CD14-positive monocyte (primary cell): ENCODE measurements around the gene TMEM18. TPM values are rescaled to one million over a fixed set of nuclear protein-coding genes. Genes with fewer than 3 reads are reported as not detected.
"Not testable (repeated sequence)": the region's sequence is repeated elsewhere in the genome, so short reads cannot be mapped to it uniquely, and the experiment has no call there.

Experiments used
- DNase-seq, 3 donors: peaks; one replicate each; pipeline ENCODE4 v3.0.0-alpha.2; 2011 to 2022
- H2AFZ ChIP-seq: 2 replicates; pipeline ENCODE4 v1.6.0; 2012; ENCODE audit warnings: mild to moderate bottlenecking, low read depth, low read length, inconsistent platforms; ENCODE audit not compliant: insufficient read depth, poor library complexity, severe bottlenecking
- H3K27ac ChIP-seq, 2 donors: 1 replicate in 1 of 2; 2 replicates in 1 of 2; pipeline ENCODE4 v1.5.1; 2012 to 2013; ENCODE audit warnings: low read length in 2 of 2, control low read depth in 1 of 2, inconsistent platforms in 1 of 2, low read depth in 1 of 2, mild to moderate bottlenecking in 1 of 2
- H3K27me3 ChIP-seq, 2 donors: one replicate each; pipeline versions ENCODE4 v1.6.0 to v1.6.1; 2011 to 2013; ENCODE audit warnings: low read length in 2 of 2; ENCODE audit not compliant: control insufficient read depth in 2 of 2, insufficient read depth in 2 of 2
- H3K36me3 ChIP-seq, 2 donors: replicated peaks in 1 of 2; 1 replicate in 1 of 2; 2 replicates in 1 of 2; pipeline versions ENCODE4 v1.5.1 to v1.6.1; 2012 to 2013; ENCODE audit warnings: low read length in 2 of 2, control low read depth in 1 of 2, inconsistent platforms in 1 of 2, mild to moderate bottlenecking in 1 of 2; ENCODE audit not compliant: insufficient read depth in 2 of 2, control insufficient read depth in 1 of 2
- H3K4me1 ChIP-seq, 2 donors: 1 replicate in 1 of 2; 2 replicates in 1 of 2; pipeline versions ENCODE4 v1.5.1 to v1.6.1; 2012 to 2013; ENCODE audit warnings: low read length in 2 of 2, control low read depth in 1 of 2, inconsistent platforms in 1 of 2, mild to moderate bottlenecking in 1 of 2, moderate library complexity in 1 of 2; ENCODE audit not compliant: insufficient read depth in 2 of 2, control insufficient read depth in 1 of 2
- H3K4me2 ChIP-seq: replicated peaks from 2 replicates; pipeline ENCODE3; 2012; ENCODE audit warnings: low read length, moderate library complexity, mild to moderate bottlenecking; ENCODE audit not compliant: poor library complexity, severe bottlenecking; ENCODE audit errors: extremely low read depth
- H3K4me3 ChIP-seq, 3 experiments: fragments of 200-600 bp in 1 of 3; sonication (generic) in 1 of 3; replicated peaks in 1 of 3; 1 replicate in 2 of 3; 2 replicates in 1 of 3; pipeline ENCODE4 v1.5.1; 2011 to 2013; ENCODE audit warnings: low read length in 3 of 3, mild to moderate bottlenecking in 3 of 3, control low read depth in 2 of 3, low read depth in 2 of 3, inconsistent platforms in 1 of 3, moderate library complexity in 1 of 3
- H3K79me2 ChIP-seq: 2 replicates; pipeline ENCODE4 v1.6.0; 2012; ENCODE audit warnings: mild to moderate bottlenecking, control low read depth, inconsistent platforms, low read length, moderate library complexity; ENCODE audit not compliant: insufficient read depth
- H3K9ac ChIP-seq: 2 replicates; pipeline ENCODE4 v1.6.0; 2017; ENCODE audit warnings: low read length, mild to moderate bottlenecking; ENCODE audit not compliant: insufficient read depth, poor library complexity, severe bottlenecking
- H3K9me3 ChIP-seq, 2 donors: replicated peaks in 1 of 2; 1 replicate in 1 of 2; 2 replicates in 1 of 2; pipeline versions ENCODE4 v1.5.1 to v1.6.1; 2012 to 2013; ENCODE audit warnings: low read length in 2 of 2, control low read depth in 1 of 2; ENCODE audit not compliant: control insufficient read depth in 1 of 2, insufficient read depth in 1 of 2
- H4K20me1 ChIP-seq: 2 replicates; pipeline ENCODE4 v1.6.0; 2012; ENCODE audit warnings: mild to moderate bottlenecking, low read length, control low read depth, moderate library complexity; ENCODE audit not compliant: insufficient read depth
- H3K27ac Mint-ChIP-seq, 7 donors: one replicate each; pipeline ENCODE4 v1.8.0; 2020; ENCODE audit warnings: mild to moderate bottlenecking in 7 of 7, mixed read lengths in 7 of 7, moderate library complexity in 6 of 7, inconsistent platforms in 2 of 7
- H3K27me3 Mint-ChIP-seq, 3 donors: one replicate each; pipeline ENCODE4 v1.8.0; 2021 to 2022; ENCODE audit warnings: low read depth in 3 of 3, mild to moderate bottlenecking in 3 of 3, mixed read lengths in 3 of 3, moderate library complexity in 3 of 3, inconsistent platforms in 1 of 3
- H3K36me3 Mint-ChIP-seq, 2 donors: one replicate each; pipeline ENCODE4 v1.8.0; 2020; ENCODE audit warnings: mixed read lengths in 2 of 2, inconsistent platforms in 1 of 2, mild to moderate bottlenecking in 1 of 2
- H3K4me1 Mint-ChIP-seq: one replicate; pipeline ENCODE4 v1.8.0; 2020; ENCODE audit warnings: mild to moderate bottlenecking, mixed read lengths
- H3K4me3 Mint-ChIP-seq, 2 donors: one replicate each; pipeline ENCODE4 v1.8.0; 2020; ENCODE audit warnings: mild to moderate bottlenecking in 2 of 2, mixed read lengths in 2 of 2, moderate library complexity in 1 of 2
- H3K9me3 Mint-ChIP-seq, 7 donors: one replicate each; pipeline ENCODE4 v1.8.0; 2020 to 2022; ENCODE audit warnings: mixed read lengths in 7 of 7, mild to moderate bottlenecking in 6 of 7, moderate library complexity in 6 of 7, inconsistent platforms in 2 of 7
- WGBS: methylation state at CpG from one replicate; pipeline ENCODE4 v1.1.5; 2013; ENCODE audit warnings: missing lambda C conversion rate; ENCODE audit not compliant: insufficient coverage; 5-methylcytosine and 5-hydroxymethylcytosine counted together
- intact Hi-C, 2 donors: fragments of 100-400 bp; cut with micrococcal nuclease; formaldehyde crosslinking; loops; one replicate each; pipeline versions ENCODE4 v1.15.0 to v1.15.1; 2023
- polyA plus RNA-seq, 3 donors: library from polyadenylated mRNA; depleted of rRNA in 1 of 3; unstranded in 2 of 3; stranded (reverse) in 1 of 3; fragments of 300-500 nt in 2 of 3; fragments of >200 nt in 1 of 3; fragmentation: Illumina TruSeq in 2 of 3; gene quantifications; 1 replicate in 2 of 3; 2 replicates in 1 of 3; pipeline ENCODE4 v1.2.3, GENCODE V29; 2012 to 2021
- TF ChIP-seq, protein P1 (sequence below): fragments of 200-600 bp; IDR thresholded peaks from one replicate; pipeline ENCODE4 v1.8.0; 2022; ENCODE audit warnings: antibody characterized with exemption, mild to moderate bottlenecking

TMEM18 gene
- polyA plus RNA-seq, 3 donors: 9.3 to 23.5 (median 21.8) TPM

DNA sequence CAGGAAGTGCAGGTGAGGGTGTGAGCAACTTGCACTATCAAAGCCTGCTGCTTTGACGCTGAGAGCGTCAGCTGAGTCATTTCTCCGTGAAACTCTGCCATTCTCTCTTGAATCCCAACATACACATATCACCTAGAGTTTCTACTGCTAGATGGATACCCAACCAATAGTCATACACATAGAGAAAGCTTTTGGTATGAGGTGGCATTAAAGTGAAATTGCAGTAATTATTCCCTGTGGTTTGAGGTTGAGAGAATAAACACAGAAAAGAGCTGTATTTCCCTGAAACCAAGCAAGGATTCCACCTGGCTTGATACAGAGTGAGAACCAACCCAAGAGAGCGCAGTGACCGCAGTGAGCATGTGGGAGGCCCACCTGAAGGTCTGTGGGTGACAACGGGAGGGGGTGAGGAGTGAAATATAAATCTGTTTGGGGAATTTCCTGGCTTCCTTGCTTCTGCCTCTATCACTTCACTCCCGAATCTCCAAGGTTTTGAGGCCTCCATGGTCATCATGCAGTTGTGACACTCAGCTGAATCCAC, 28.8 kb upstream of the TMEM18 start:
- H3K36me3 ChIP-seq: no peaks in the 10 kb centered on the region
- H3K36me3 Mint-ChIP-seq: no peaks in the 10 kb centered on the region
- H3K4me3 ChIP-seq: no peak overlapping the region
- H3K4me1 ChIP-seq: no peaks in the 10 kb centered on the region
- no peak overlapping the region for H3K27ac ChIP-seq
- H3K9me3 ChIP-seq: no peaks in the 10 kb centered on the region
- no peak overlapping the region for H3K4me2 ChIP-seq
- H2AFZ ChIP-seq: no peak overlapping the region
- H4K20me1 ChIP-seq: no peaks in the 10 kb centered on the region
- H3K27ac Mint-ChIP-seq: peak overlapping the region in 1 of 7 donors; percentile 78
- TF ChIP-seq, protein P1, sequence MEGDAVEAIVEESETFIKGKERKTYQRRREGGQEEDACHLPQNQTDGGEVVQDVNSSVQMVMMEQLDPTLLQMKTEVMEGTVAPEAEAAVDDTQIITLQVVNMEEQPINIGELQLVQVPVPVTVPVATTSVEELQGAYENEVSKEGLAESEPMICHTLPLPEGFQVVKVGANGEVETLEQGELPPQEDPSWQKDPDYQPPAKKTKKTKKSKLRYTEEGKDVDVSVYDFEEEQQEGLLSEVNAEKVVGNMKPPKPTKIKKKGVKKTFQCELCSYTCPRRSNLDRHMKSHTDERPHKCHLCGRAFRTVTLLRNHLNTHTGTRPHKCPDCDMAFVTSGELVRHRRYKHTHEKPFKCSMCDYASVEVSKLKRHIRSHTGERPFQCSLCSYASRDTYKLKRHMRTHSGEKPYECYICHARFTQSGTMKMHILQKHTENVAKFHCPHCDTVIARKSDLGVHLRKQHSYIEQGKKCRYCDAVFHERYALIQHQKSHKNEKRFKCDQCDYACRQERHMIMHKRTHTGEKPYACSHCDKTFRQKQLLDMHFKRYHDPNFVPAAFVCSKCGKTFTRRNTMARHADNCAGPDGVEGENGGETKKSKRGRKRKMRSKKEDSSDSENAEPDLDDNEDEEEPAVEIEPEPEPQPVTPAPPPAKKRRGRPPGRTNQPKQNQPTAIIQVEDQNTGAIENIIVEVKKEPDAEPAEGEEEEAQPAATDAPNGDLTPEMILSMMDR: no peak
- no peaks in the 10 kb centered on the region for H3K27me3 ChIP-seq
- H3K9me3 Mint-ChIP-seq: peaks cover 0 to 8% (median 3%) of the 10 kb centered on the region in 7 donors
- H3K4me1 Mint-ChIP-seq: no peaks in the 10 kb centered on the region
- intact Hi-C loops: no loop called here
- no peak overlapping the region for H3K9ac ChIP-seq
- 95% methylated on average over 3 of the region's 7 CpGs for WGBS
- DNase-seq: no peak
- H3K27me3 Mint-ChIP-seq: peaks cover 2 to 9% (median 2%) of the 10 kb centered on the region in 3 donors
- H3K79me2 ChIP-seq: no peaks in the 10 kb centered on the region
- H3K4me3 Mint-ChIP-seq: no peak overlapping the region

DNA sequence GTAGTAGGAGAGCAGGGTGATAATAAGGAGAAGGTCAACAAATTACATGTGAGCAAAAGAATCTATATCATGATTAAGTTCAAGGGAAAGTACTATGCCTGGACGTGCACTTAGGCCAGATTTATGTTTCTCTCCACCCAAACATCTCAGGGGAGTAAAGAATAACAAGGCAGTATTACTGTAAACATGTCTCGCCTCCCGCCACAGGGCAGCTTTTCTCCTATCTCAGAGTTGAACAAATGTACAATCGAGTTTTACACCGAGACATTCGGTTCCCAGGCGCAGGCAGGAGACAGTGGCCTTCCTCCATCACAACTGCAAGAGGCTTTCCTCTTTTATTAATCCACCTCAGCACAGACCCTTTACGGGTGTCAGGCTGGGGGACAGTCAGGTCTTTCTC, 25.6 kb upstream of the TMEM18 start:
- H3K9me3 ChIP-seq, H3K4me3 Mint-ChIP-seq, H3K79me2 ChIP-seq: not testable (repeated sequence)

More for the DNA sequence above, 25.6 kb upstream of the TMEM18 start:
- H3K4me1 Mint-ChIP-seq, H3K27me3 ChIP-seq, DNase-seq, H3K4me3 ChIP-seq, H3K4me1 ChIP-seq, H3K27me3 Mint-ChIP-seq, intact Hi-C loops, H3K36me3 Mint-ChIP-seq, H3K4me2 ChIP-seq, H2AFZ ChIP-seq, H3K27ac Mint-ChIP-seq, H3K27ac ChIP-seq, H3K36me3 ChIP-seq, H4K20me1 ChIP-seq, H3K9ac ChIP-seq: not testable (repeated sequence)
- H3K9me3 Mint-ChIP-seq: peaks cover 0 to 14% (median 4%) of the 10 kb centered on the region in 7 donors
- 94% methylated on average over 5 of the region's 8 CpGs for WGBS
